Heart right ventricle (tissue), 16 donors: ENCODE results near the gene NCDN. TPM values are rescaled to one million over a fixed set of nuclear protein-coding genes. Genes with fewer than 3 reads are reported as not detected.

ENCODE experiments used
- ATAC-seq, 8 donors: fragments of 200-7000 bp; cut with Tn5 transposase; one replicate each; pipeline ENCODE4 v1.9.1; 2020; ENCODE audit warnings: mild to moderate bottlenecking in 8 of 8, moderate library complexity in 8 of 8, moderate number of reproducible peaks in 1 of 8
- DNase-seq, 2 donors: peaks; one replicate each; pipeline ENCODE4 v3.0.0-alpha.2; 2020
- H3K27ac ChIP-seq, 10 donors: fragments of 200-600 bp; sonication (generic) in 2 of 10; one replicate each; pipeline versions ENCODE4 v1.5.0 to v1.8.0; 2020 to 2022; ENCODE audit warnings: mild to moderate bottlenecking in 3 of 10
- H3K27me3 ChIP-seq, 7 donors: fragments of 200-600 bp; one replicate each; pipeline ENCODE4 v1.8.0; 2021 to 2022; ENCODE audit warnings: mild to moderate bottlenecking in 2 of 7
- H3K36me3 ChIP-seq, 9 donors: fragments of 200-600 bp; sonication (generic) in 1 of 9; one replicate each; pipeline versions ENCODE4 v1.5.0 to v1.8.0; 2020 to 2022; ENCODE audit warnings: mild to moderate bottlenecking in 2 of 9
- H3K4me1 ChIP-seq, 9 donors: fragments of 200-600 bp; sonication (generic) in 1 of 9; one replicate each; pipeline versions ENCODE4 v1.5.0 to v1.8.0; 2020 to 2022; ENCODE audit warnings: mild to moderate bottlenecking in 4 of 9
- H3K4me3 ChIP-seq, 10 donors: fragments of 200-600 bp; sonication (generic) in 2 of 10; one replicate each; pipeline versions ENCODE4 v1.5.0 to v1.8.0; 2020 to 2022; ENCODE audit warnings: mild to moderate bottlenecking in 7 of 10, moderate library complexity in 2 of 10
- H3K9me3 ChIP-seq, 11 donors: fragments of 200-600 bp in 10 of 11; sonication (generic) in 2 of 11; one replicate each; pipeline versions ENCODE4 v1.5.0 to v1.8.0; 2013 to 2022; ENCODE audit warnings: mild to moderate bottlenecking in 2 of 11, control low read depth in 1 of 11, moderate library complexity in 1 of 11
- WGBS, 2 donors: extraction: QIAGEN DNeasy Blood & Tissue Kit; methylation state at CpG; one replicate each; pipeline ENCODE4 v1.1.7; 2013; ENCODE audit warnings: inconsistent platforms in 1 of 2; 5-methylcytosine and 5-hydroxymethylcytosine counted together
- intact Hi-C, 10 donors: fragments of 100-400 bp; cut with DNase I; formaldehyde crosslinking; loops; one replicate each; pipeline versions ENCODE4 v1.11.1 to v1.14.2; 2022
- polyA plus RNA-seq, 2 donors: library from polyadenylated mRNA; stranded (reverse); fragments of 200-250 nt; gene quantifications; one replicate each; pipeline ENCODE4 v1.2.3, GENCODE V29; 2013
- total RNA-seq, 10 donors: library from RNA; stranded (reverse); fragmentation: NEBNext Ultra II Directional in 3 of 10; extraction: Animal tissue kit (Norgen Biotek cat#: 25700) in 3 of 10; gene quantifications; one replicate each; pipeline versions ENCODE4 v1.2.1 to v1.2.4, GENCODE V29; 2021 to 2023
- TF ChIP-seq, protein P1 (sequence below), 9 donors: fragments of 200-600 bp; sonication (generic) in 2 of 9; IDR thresholded peaks; one replicate each; pipeline versions ENCODE4 v1.5.0 to v1.8.0; 2021 to 2022; ENCODE audit warnings: antibody characterized with exemption in 9 of 9, mild to moderate bottlenecking in 5 of 9, moderate library complexity in 1 of 9
- donor health status: Arrhythmogenic right ventricular cardiomyopathy.
- donor health status: ischemic (EF 13 %, LVEDD 7.1; RV severe dilation, severe dysfunction).
- donor health status: healthy with polysubstance abuse.
- donor health status: DM: no; HTN: yes; CAD: no.
- donor health status: DM: no; HTN: no; CAD: no.
- donor health status: ischemic (EF 25% LVEDD 6.9; RV normal size, moderate dysfunction).
- donor health status: ischemic (EF 25% LVEDD 5.7; RV mildly dilated, moderate dysfunction).
- donor health status: healthy.
- donor health status: DM: yes; HTN: yes; CAD: no.
- donor health status: Ischemic cardiomyopathy.
- donor health status: ischemic (EF 35%, LVEDD 5.7; RV mildly dilated, moderate dysfunction).
- donor health status: nonischemic (EF 11% LVEDD 7.7; RV severe dilation, severe dysfunction).
- donor health status: DM: yes; HTN: yes; CAD: no.
- donor health status: PGD.
- donor health status: ischemic (EF 29% LVEDD 5.4; RV normal size, mild dysfunction).
- donor health status: nonischemic (EF 23%, LVEDD 6.1; RV moderate dilation, normal function).

The NCDN gene
- total and polyA plus RNA-seq, 12 donors, result 15.3 to 51.7 (median 33.2) TPM

DNA sequence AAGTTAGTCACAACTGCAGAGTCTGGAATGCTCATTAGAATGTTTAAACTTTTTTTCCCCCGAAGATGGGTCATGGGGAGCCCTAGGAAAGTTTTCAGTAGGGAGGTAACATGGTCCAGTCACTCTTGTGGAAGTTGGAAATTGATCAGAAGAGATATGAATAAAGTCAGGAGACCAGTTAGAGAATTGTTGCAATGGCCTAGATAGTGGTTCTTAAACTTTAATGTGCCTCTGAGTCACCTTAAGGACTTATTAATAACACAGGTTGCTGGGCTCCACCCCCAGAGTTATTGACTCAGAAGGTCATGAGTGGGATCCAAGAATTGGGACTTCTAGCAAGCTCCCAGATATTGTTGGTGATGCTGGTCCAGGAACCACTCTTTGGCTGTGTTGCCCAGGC lies 12.3 kb downstream of the NCDN start:
- WGBS, 2 donors, result 67 to 77% methylated on average over 1 of the region's 1 CpG
- peaks cover 0 to 21% (median 8%) of the 10 kb centered on the region in 9 donors for H3K4me1 ChIP-seq
- ATAC-seq (no peak), DNase-seq (no peak)
- peaks cover 19 to 59% (median 45%) of the 10 kb centered on the region in 7 donors for H3K27me3 ChIP-seq
- no peaks in the 10 kb centered on the region for H3K9me3 ChIP-seq
- intact Hi-C loops, result loop anchor here (2.0 to 10.0 kb wide), 8 partner anchors 119 to 773 kb away; no protein-coding TSS in a partner anchor
- no peak overlapping the region for H3K27ac ChIP-seq
- no peak overlapping the region for H3K4me3 ChIP-seq
- TF ChIP-seq, protein P1, sequence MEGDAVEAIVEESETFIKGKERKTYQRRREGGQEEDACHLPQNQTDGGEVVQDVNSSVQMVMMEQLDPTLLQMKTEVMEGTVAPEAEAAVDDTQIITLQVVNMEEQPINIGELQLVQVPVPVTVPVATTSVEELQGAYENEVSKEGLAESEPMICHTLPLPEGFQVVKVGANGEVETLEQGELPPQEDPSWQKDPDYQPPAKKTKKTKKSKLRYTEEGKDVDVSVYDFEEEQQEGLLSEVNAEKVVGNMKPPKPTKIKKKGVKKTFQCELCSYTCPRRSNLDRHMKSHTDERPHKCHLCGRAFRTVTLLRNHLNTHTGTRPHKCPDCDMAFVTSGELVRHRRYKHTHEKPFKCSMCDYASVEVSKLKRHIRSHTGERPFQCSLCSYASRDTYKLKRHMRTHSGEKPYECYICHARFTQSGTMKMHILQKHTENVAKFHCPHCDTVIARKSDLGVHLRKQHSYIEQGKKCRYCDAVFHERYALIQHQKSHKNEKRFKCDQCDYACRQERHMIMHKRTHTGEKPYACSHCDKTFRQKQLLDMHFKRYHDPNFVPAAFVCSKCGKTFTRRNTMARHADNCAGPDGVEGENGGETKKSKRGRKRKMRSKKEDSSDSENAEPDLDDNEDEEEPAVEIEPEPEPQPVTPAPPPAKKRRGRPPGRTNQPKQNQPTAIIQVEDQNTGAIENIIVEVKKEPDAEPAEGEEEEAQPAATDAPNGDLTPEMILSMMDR (IDR thresholded peaks at IDR 0.05), result no peak
- peaks cover 0 to 20% (median 0%) of the 10 kb centered on the region in 9 donors for H3K36me3 ChIP-seq

DNA sequence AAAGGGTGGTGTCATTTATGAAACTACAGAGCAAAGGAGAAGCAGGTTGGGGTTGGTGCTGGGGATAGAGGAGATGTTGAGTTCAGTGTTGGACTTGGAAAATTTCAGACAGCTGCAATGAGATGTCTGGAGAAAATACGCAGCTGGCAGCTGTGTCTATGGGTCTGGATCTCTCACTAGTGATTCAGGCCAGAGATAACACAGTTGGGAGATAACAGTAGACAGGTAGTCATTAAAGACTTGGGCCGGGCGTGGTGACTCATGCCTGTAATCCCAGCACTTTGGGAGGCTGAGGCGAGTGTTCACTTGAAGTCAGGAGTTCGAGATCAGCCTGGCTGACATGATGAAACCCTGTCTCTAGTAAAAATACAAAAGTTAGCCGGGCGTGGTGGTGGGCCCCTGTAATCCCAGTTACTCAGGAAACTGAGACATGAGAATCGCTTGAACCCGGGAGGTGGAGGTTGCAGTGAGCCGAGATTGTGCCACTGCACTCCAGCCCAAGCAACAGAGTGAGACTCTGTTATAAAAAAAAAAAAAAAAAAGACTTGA lies 13.1 kb downstream of the NCDN start:
- ATAC-seq, result no peak
- intact Hi-C loops, result loop anchor here in 2 of 10 donors (5.0 to 10.0 kb wide), 3 partner anchors 157 to 204 kb away; no protein-coding TSS in a partner anchor
- H3K36me3 ChIP-seq, result peaks cover 0 to 13% (median 0%) of the 10 kb centered on the region in 9 donors
- no peaks in the 10 kb centered on the region for H3K9me3 ChIP-seq
- TF ChIP-seq, protein P1 (IDR thresholded peaks at IDR 0.05), result no peak
- H3K4me3 ChIP-seq, result no peak overlapping the region
- WGBS, 2 donors, result 93% methylated on average over 10 of the region's 10 CpGs
- no peak for DNase-seq
- peaks cover 0 to 28% (median 8%) of the 10 kb centered on the region in 9 donors for H3K4me1 ChIP-seq
- peaks cover 19 to 66% (median 50%) of the 10 kb centered on the region in 7 donors for H3K27me3 ChIP-seq
- no peak overlapping the region for H3K27ac ChIP-seq

DNA sequence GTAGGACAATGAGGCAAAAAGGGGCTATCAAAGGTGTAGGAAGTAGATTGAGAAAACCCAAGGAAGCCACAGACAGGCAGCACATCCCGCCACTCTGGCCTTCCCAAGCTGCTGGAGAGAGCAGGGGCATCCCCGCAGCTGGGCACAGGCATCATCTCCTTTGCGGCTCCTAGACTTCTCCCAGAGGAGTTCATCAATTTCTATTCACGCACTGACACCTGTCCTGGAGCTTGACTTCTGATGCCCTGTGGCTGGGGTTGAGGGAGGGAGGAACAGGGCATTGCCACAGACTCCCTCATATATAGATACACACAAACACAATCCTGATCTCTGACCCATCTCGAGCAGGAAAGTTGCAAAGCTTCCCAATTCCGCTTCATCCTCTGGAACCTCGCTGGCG lies 13.7 kb downstream of the NCDN start:
- DNase-seq, result no peak
- WGBS, 2 donors, result 89 to 97% methylated on average over 8 of the region's 8 CpGs
- intact Hi-C loops, result loop anchor here in 2 of 10 donors (5.0 to 10.0 kb wide), 3 partner anchors 156 to 204 kb away; no protein-coding TSS in a partner anchor
- TF ChIP-seq, protein P1 (IDR thresholded peaks at IDR 0.05), result no peak
- Histone ChIP-seq H3K9me3 (no peaks in the 10 kb centered on the region), H3K36me3 (peaks cover 0 to 7% (median 0%) of the 10 kb centered on the region in 9 donors), H3K27me3 (peaks cover 19 to 72% (median 56%) of the 10 kb centered on the region in 7 donors), H3K4me3 (no peak overlapping the region), H3K4me1 (peaks cover 0 to 30% (median 8%) of the 10 kb centered on the region in 9 donors), H3K27ac (no peak overlapping the region)
- ATAC-seq, result no peak

DNA sequence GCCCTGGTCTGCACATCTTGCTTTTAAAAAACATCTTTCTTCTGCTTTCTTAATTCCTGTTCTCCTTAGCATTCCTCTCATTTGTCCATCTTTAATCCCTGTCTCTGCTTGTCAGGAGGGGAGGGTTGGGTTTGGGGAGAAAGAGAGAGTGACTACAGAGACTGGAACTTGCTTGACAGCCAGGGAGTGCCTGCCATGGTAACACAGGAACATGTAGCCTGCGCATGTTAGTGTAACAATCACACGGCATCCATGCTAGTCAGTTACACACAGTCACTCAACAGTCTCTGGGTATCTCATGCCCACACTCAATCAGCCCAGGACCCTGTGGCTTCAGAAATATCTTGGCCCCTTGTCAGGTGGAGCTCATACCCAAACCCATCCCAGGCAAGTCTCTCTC lies 14.7 kb downstream of the NCDN start:
- Histone ChIP-seq H3K27me3 (peaks cover 26 to 82% (median 66%) of the 10 kb centered on the region in 7 donors), H3K27ac (no peak overlapping the region), H3K4me3 (no peak overlapping the region), H3K36me3 (no peaks in the 10 kb centered on the region), H3K9me3 (no peaks in the 10 kb centered on the region), H3K4me1 (peaks cover 3 to 41% (median 12%) of the 10 kb centered on the region in 9 donors)
- TF ChIP-seq, protein P1 (IDR thresholded peaks at IDR 0.05), result no peak
- DNase-seq, result no peak
- intact Hi-C loops, result loop anchor here in 2 of 10 donors (5.0 to 10.0 kb wide), 3 partner anchors 155 to 203 kb away; no protein-coding TSS in a partner anchor
- ATAC-seq, result no peak
- 96 to 97% methylated on average over 2 of the region's 2 CpGs for WGBS, 2 donors
